Osteoblast (primary cell): ENCODE data around the gene PATZ1. TPM values are rescaled to one million over a fixed set of nuclear protein-coding genes. Genes with fewer than 3 reads are reported as not detected.

ENCODE experiments used
- DNase-seq: peaks from one replicate; pipeline ENCODE4 v3.0.0; 2011; ENCODE audit warnings: low spot score, mixed read lengths; ENCODE audit not compliant: insufficient read length; ENCODE audit errors: missing footprints
- H2AFZ ChIP-seq: 2 replicates; pipeline ENCODE4 v1.6.0; 2011; ENCODE audit warnings: mild to moderate bottlenecking, low read length
- H3K27ac ChIP-seq: 2 replicates; pipeline ENCODE4 v1.5.1; 2011; ENCODE audit warnings: mild to moderate bottlenecking, low read depth, low read length, moderate library complexity
- H3K27me3 ChIP-seq: 2 replicates; pipeline ENCODE4 v1.6.0; 2012; ENCODE audit warnings: mild to moderate bottlenecking, control low read depth, inconsistent platforms, low read length, moderate library complexity; ENCODE audit not compliant: insufficient read depth
- H3K36me3 ChIP-seq: 2 replicates; pipeline ENCODE4 v1.5.1; 2011; ENCODE audit warnings: mild to moderate bottlenecking, low read length, control low read depth, moderate library complexity; ENCODE audit not compliant: insufficient read depth
- H3K4me1 ChIP-seq: 2 replicates; pipeline ENCODE4 v1.5.1; 2011; ENCODE audit warnings: mild to moderate bottlenecking, low read length, control low read depth, moderate library complexity; ENCODE audit not compliant: insufficient read depth
- H3K4me2 ChIP-seq: 2 replicates; pipeline ENCODE4 v1.6.0; 2011; ENCODE audit warnings: mild to moderate bottlenecking, low read length; ENCODE audit not compliant: insufficient read depth
- H3K4me3 ChIP-seq: fragments of 200-600 bp; sonication (generic); 3 replicates; pipeline ENCODE4 v1.5.1; 2012; ENCODE audit warnings: mild to moderate bottlenecking, low read length, inconsistent platforms; ENCODE audit not compliant: insufficient read depth
- H3K79me2 ChIP-seq: 2 replicates; pipeline ENCODE4 v1.6.0; 2012; ENCODE audit warnings: mild to moderate bottlenecking, low read length, control low read depth, inconsistent platforms; ENCODE audit not compliant: insufficient read depth
- H3K9me3 ChIP-seq: 2 replicates; pipeline ENCODE4 v1.5.1; 2011; ENCODE audit warnings: low read depth, low read length, control low read depth
- H4K20me1 ChIP-seq: 2 replicates; pipeline ENCODE4 v1.6.0; 2012; ENCODE audit warnings: mild to moderate bottlenecking, low read length, control low read depth; ENCODE audit not compliant: insufficient read depth
- total RNA-seq: library from RNA; depleted of rRNA; stranded (reverse); fragments of >200 nt; gene quantifications from 2 replicates; pipeline ENCODE4 v1.2.3, GENCODE V29; 2012
- TF ChIP-seq, protein P1 (sequence below): IDR thresholded peaks from 2 replicates; pipeline ENCODE4 v1.5.1; 2011; ENCODE audit warnings: mild to moderate bottlenecking, low read depth, low read length, moderate library complexity; ENCODE audit errors: extremely low read depth

PATZ1 gene
- total RNA-seq, 1 donor, result 15.2 TPM

DNA sequence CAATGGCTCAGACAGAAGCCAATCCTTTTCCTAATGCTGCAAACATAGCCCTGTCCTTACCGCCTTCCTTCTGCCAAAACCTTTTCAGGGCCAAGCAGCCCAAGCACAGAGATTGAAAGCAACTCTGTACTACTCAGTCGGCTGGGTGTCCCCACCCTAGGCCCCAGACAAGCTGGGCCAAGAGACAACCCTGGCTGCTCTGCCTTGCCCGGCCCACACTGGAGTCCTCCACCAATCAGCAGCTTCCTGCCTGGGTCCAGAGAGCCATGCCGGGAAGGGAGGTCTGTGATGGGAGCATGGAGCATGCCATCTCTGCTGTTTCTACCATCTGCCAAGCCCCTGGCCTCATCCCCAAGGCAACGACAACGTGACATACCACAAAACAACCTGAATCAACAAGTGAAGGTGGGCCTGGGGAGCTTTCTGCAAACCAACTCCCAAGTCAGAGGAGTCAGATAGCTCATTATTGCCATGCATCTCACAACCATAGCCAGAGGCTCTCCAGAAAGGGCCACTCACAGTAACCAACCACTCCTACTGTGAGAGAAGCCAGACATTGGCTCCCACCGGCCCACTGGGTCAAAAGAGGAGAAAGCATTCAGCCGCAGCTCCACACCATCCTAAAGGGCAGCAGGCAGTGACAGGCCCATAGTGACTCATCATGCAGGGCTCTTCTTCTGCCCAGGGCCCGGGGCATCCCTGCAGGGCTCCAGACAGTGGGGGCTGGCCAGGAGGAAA lies 18.2 kb downstream of the PATZ1 start:
- peaks cover 23% of the 10 kb centered on the region for H3K36me3 ChIP-seq
- no peaks in the 10 kb centered on the region for H3K9me3 ChIP-seq
- peak; percentile 75 for DNase-seq
- H3K4me2 ChIP-seq, result no peak overlapping the region
- H2AFZ ChIP-seq, result no peak overlapping the region
- H3K27me3 ChIP-seq, result no peaks in the 10 kb centered on the region
- peaks cover 2% of the 10 kb centered on the region for H4K20me1 ChIP-seq
- H3K4me3 ChIP-seq, result no peak overlapping the region
- no peak overlapping the region for H3K27ac ChIP-seq
- H3K4me1 ChIP-seq, result peaks cover 4% of the 10 kb centered on the region
- TF ChIP-seq, protein P1, sequence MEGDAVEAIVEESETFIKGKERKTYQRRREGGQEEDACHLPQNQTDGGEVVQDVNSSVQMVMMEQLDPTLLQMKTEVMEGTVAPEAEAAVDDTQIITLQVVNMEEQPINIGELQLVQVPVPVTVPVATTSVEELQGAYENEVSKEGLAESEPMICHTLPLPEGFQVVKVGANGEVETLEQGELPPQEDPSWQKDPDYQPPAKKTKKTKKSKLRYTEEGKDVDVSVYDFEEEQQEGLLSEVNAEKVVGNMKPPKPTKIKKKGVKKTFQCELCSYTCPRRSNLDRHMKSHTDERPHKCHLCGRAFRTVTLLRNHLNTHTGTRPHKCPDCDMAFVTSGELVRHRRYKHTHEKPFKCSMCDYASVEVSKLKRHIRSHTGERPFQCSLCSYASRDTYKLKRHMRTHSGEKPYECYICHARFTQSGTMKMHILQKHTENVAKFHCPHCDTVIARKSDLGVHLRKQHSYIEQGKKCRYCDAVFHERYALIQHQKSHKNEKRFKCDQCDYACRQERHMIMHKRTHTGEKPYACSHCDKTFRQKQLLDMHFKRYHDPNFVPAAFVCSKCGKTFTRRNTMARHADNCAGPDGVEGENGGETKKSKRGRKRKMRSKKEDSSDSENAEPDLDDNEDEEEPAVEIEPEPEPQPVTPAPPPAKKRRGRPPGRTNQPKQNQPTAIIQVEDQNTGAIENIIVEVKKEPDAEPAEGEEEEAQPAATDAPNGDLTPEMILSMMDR, result no peak
- no peaks in the 10 kb centered on the region for H3K79me2 ChIP-seq

DNA sequence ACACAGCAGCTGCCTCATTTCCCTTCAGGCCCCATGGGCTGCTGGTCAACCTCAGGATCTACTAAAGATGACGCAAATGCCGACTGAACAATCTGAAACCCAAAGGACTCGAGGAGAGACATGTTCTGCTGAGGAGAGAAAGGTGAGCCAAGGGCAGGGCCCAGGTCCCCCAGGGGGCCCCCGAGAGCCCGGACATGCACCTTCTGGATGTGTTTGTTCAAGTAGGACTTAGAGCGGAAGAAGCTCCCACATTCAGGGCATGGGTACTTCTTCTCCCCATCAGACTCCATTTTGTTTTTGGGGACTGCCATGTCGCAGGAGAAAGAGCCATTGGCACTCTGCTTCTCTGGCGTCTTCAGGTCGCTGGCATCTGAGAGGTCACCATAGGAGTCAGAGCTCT lies 19.3 kb downstream of the PATZ1 start:
- no peaks in the 10 kb centered on the region for H3K27me3 ChIP-seq
- H2AFZ ChIP-seq, result no peak overlapping the region
- H3K4me1 ChIP-seq, result no peaks in the 10 kb centered on the region
- H4K20me1 ChIP-seq, result no peaks in the 10 kb centered on the region
- H3K36me3 ChIP-seq, result peaks cover 15% of the 10 kb centered on the region
- H3K27ac ChIP-seq, result no peak overlapping the region
- no peak overlapping the region for H3K4me2 ChIP-seq
- no peak overlapping the region for H3K4me3 ChIP-seq
- H3K79me2 ChIP-seq, result no peaks in the 10 kb centered on the region
- no peaks in the 10 kb centered on the region for H3K9me3 ChIP-seq
- TF ChIP-seq, protein P1, result no peak
- peak; percentile 11 for DNase-seq

DNA sequence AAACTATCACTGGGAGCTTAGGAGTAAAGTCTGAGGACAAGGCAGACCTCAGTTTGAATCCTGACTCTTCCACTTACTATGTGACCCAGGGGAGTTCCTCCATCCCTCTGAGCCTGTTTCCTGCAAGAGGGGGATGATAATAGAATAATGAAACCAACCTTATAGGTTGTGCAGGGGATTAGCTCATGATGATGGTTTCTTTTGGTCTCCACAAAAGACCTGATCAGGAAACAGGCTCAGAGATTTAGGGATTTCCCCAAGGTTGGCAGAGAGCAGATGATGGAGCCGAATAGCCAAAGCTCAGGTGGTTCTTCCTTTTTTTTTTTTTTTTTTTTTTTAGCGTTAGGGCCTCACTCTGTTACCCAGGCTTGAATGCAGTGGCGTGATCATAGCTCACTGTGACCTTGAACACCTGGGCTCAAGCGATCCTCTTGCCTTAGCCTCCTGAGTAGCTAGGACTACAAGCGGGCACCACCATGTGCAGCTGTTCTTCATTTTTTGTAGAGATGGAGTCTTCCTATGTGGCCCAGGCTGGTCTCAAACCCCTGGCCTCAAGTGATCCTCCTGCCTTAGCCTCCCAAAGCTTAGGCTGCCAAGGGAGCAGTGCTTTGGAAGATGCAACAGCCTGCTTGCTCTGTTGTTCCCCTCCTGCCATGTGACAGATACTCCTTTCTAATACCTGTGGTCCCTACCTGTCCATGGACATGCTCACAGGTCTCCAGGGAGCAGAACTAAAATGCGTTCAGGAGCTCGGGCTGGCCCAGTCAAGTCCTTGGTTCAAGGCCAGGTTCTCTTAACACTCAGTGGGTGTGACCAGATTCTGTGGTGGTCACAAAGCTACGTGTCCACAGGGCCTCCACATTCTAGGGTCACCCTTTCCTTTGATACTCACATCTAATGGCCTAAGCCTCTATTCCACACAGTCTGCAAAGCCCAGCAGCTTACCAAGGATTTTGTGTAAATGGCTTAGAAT lies 22.3 kb downstream of the PATZ1 start:
- H3K9me3 ChIP-seq, result no peaks in the 10 kb centered on the region

More for the DNA sequence above, 22.3 kb downstream of the PATZ1 start:
- Histone ChIP-seq H3K27me3 (no peaks in the 10 kb centered on the region), H2AFZ (no peak overlapping the region), H3K36me3 (peaks cover 14% of the 10 kb centered on the region), H3K4me1 (no peaks in the 10 kb centered on the region), H3K79me2 (no peaks in the 10 kb centered on the region), H3K4me3 (no peak overlapping the region), H3K4me2 (no peak overlapping the region), H4K20me1 (no peaks in the 10 kb centered on the region), H3K27ac (no peak overlapping the region)
- TF ChIP-seq, protein P1, result no peak
- DNase-seq, result no peak
